ENCODE results near the gene LLGL2.

DNA sequence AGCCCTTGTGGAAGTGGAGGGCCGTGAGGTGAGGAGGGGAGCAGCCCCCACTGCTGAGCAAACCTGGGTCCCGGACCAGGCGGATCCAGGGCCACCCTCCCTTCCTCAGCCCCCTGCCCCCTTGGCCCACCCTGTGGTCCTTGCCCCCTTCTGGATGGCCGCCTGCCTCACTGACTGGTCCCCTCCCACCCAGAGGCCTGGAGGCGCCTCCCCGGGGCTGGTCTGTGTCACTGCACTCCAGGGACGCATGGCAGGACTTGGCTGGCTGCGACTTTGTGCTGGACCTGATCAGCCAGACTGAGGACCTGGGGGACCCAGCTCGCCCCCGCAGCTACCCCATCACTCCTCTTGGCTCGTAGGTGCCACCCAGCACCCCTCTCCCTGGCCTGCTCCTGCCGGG lies 88.5 kb downstream of the LLGL2 start:
- TF ChIP-seq, protein P1, sequence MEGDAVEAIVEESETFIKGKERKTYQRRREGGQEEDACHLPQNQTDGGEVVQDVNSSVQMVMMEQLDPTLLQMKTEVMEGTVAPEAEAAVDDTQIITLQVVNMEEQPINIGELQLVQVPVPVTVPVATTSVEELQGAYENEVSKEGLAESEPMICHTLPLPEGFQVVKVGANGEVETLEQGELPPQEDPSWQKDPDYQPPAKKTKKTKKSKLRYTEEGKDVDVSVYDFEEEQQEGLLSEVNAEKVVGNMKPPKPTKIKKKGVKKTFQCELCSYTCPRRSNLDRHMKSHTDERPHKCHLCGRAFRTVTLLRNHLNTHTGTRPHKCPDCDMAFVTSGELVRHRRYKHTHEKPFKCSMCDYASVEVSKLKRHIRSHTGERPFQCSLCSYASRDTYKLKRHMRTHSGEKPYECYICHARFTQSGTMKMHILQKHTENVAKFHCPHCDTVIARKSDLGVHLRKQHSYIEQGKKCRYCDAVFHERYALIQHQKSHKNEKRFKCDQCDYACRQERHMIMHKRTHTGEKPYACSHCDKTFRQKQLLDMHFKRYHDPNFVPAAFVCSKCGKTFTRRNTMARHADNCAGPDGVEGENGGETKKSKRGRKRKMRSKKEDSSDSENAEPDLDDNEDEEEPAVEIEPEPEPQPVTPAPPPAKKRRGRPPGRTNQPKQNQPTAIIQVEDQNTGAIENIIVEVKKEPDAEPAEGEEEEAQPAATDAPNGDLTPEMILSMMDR (IDR thresholded peaks at IDR 0.05): no peak
- TF ChIP-seq POLR2A (IDR thresholded peaks at IDR 0.05) (no peak), EP300 (IDR thresholded peaks at IDR 0.05) (no peak), POLR2AphosphoS5 (IDR thresholded peaks at IDR 0.05) (no peak)

All from stomach (tissue), 4 donors.